ENCODE data around the gene TRPT1. TPM values are rescaled to one million over a fixed set of nuclear protein-coding genes. Genes with fewer than 3 reads are reported as not detected.

TRPT1 gene
- total and polyA plus RNA-seq, 2 of the 4 experiments (the other 2 are of a cell fraction), result 63.2 to 81.9 TPM

GRCh38 chr11:64232182-64232966 is 6.4 kb upstream of the TRPT1 start:
- Histone ChIP-seq H3K79me1 (ENCODE audit: low read depth in 1 of 2, low read length in 2 of 2) (peaks cover 18 to 67% of the 10 kb centered on the region in 2 experiments), H2AK9ac (replicated peaks; ENCODE audit: low read depth, low read length, poor library complexity) (no peak overlapping the region)
- no peak for TF ChIP-seq BHLHE40 (IDR thresholded peaks at IDR 0.05; ENCODE audit: low read depth, low read length)
- TF ChIP-seq RAD21 (IDR thresholded peaks at IDR 0.05; ENCODE audit: low read length), result no peak
- TF ChIP-seq NFE2L2 (IDR thresholded peaks at IDR 0.05; ENCODE audit: low read depth, low read length), result no peak
- no peak for TF ChIP-seq CTCF (conservative IDR thresholded peaks at IDR 0.05; ENCODE audit: low read depth, low read length)
- no peak for TF ChIP-seq ELK1 (IDR thresholded peaks at IDR 0.05; ENCODE audit: borderline replicate concordance, low read depth, low read length)
- TF ChIP-seq RCOR1 (IDR thresholded peaks at IDR 0.05; ENCODE audit: insufficient replicate concordance, low read length), result no peak
- no peak for TF ChIP-seq CHD1 (IDR thresholded peaks at IDR 0.05; ENCODE audit: low read depth, low read length)
- TF ChIP-seq MAZ (IDR thresholded peaks at IDR 0.05; ENCODE audit: borderline replicate concordance, low read depth, low read length), result no peak

More at GRCh38 chr11:64232182-64232966, 6.4 kb upstream of the TRPT1 start:
- dilution Hi-C loops (cut with HindIII; ENCODE audit: low sequenced_read_pairs, unreplicated experiment), result no loop called here
- H3K27me3 ChIP-seq (ENCODE audit: control insufficient read depth, insufficient read depth, low read length), result no peaks in the 10 kb centered on the region
- no peak overlapping the region for H3K23ac ChIP-seq (ENCODE audit: low read depth, low read length)
- no peak for DNase-seq
- H2BK20ac ChIP-seq (ENCODE audit: low read depth, low read length), result no peak overlapping the region
- no peak overlapping the region for H3K56ac ChIP-seq (ENCODE audit: extremely low read depth, insufficient read depth, low read length)
- WGBS, 2 experiments (ENCODE audit: extremely low coverage in 2 of 2, insufficient read length in 1 of 2), result 89% methylated on average over 9 of the region's 15 CpGs; no CpG with 5 or more reads in 1 of the 2 experiments
- H3K4me3 ChIP-seq (ENCODE audit: insufficient read depth, low read depth, low read length), result no peak overlapping the region
- no peak overlapping the region for H3K14ac ChIP-seq (replicated peaks; ENCODE audit: low read depth, low read length)
- no peaks in the 10 kb centered on the region for H4K20me1 ChIP-seq (ENCODE audit: insufficient read depth, low read length)
- intact Hi-C loops (cut with micrococcal nuclease), result no loop called here
- in situ Hi-C loops (cut with MboI; ENCODE audit: low sequenced_read_pairs), result no loop called here
- no peak overlapping the region for H3K9ac ChIP-seq (ENCODE audit: low read depth, low read length)
- H2BK5ac ChIP-seq (ENCODE audit: low read depth, low read length, poor library complexity, severe bottlenecking), result no peak overlapping the region
- H2AK5ac ChIP-seq (ENCODE audit: low read depth, low read length), result no peak overlapping the region
- no peak overlapping the region for H2AFZ ChIP-seq (replicated peaks; ENCODE audit: low read length, poor library complexity)
- H3K9me3 ChIP-seq (ENCODE audit: control insufficient read depth, insufficient read depth, low read length), result no peaks in the 10 kb centered on the region
- no peak overlapping the region for H2BK15ac ChIP-seq (ENCODE audit: low read depth, low read length)
- no peak overlapping the region for H3K18ac ChIP-seq (ENCODE audit: low read depth, low read length)
- H3K4me1 ChIP-seq (ENCODE audit: control insufficient read depth, insufficient read depth, low read length), result peaks cover 16% of the 10 kb centered on the region
- H3K27ac ChIP-seq (ENCODE audit: insufficient read depth, low read length), result no peak overlapping the region
- peaks cover 2% of the 10 kb centered on the region for H3K9me1 ChIP-seq (ENCODE audit: insufficient read depth, low read length)
- POLR2A ChIA-PET (ENCODE audit: unreplicated experiment), result no interaction called here
- no peak overlapping the region for H4K8ac ChIP-seq (ENCODE audit: low read depth in 2 of 2, low read length in 2 of 2)
- H3K4ac ChIP-seq (ENCODE audit: low read depth, low read length), result no peak overlapping the region
- no peak overlapping the region; the same call in 1 of the 2 replicates for H3K4me2 ChIP-seq (ENCODE audit: low read depth, low read length)
- no peak overlapping the region for H2BK120ac ChIP-seq (ENCODE audit: low read depth, low read length)
- no peak overlapping the region for H4K5ac ChIP-seq (ENCODE audit: low read depth, low read length)
- no peak for ATAC-seq (ENCODE audit: low read depth)
- no TSS peak for BruUV-seq (replicated peaks)
- no peak overlapping the region for H4K91ac ChIP-seq (ENCODE audit: insufficient read depth, low read depth, low read length)
- CTCF ChIA-PET, result no interaction called here
- peaks cover 3% of the 10 kb centered on the region; the same call in 1 of the 2 replicates for H3K36me3 ChIP-seq (ENCODE audit: control insufficient read depth, insufficient read depth, low read length)

Data from IMR-90 (cell line).